Activated gamma-delta T cell treated with anti-CD3 and anti-CD28 coated beads, Interleukin-2, amount 50 U/mL, for 16 hours (primary cell): ENCODE results near the gene GLIPR1L2.
"Not testable (repeated sequence)": the region's sequence is repeated elsewhere in the genome, so short reads cannot be mapped to it uniquely, and the experiment has no call there.

Experiments
- DNase-seq: peaks from one replicate; pipeline ENCODE4 v3.0.0-alpha.2; 2020; ENCODE audit warnings: low read depth

GLIPR1L2 gene

DNA sequence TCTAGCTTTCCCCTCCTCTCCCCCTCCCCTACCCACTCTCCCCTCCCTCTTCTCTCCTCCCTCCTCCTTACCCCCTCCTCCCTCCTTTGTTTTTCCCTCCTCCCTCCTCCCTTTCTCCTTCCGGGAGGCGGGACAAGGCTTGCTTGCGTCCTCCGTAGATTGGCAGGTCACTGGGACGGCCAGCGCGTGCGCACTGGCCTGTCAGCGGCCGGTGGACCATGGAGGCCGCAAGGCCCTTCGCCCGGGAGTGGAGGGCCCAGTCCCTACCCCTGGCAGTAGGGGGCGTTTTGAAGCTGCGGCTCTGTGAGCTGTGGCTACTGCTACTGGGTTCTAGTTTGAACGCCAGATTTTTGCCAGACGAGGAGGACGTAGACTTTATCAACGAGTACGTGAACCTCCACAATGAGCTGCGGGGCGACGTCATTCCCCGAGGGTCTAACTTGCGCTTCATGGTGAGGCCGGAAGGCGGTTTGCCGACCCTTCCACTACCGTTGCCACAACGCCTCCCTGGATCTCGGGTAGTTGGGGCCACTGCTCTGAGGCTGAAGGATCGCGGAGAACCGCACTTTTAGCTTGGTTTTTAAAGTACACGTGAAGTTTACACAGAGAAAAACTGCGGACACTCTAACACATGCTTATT, at the start of gene GLIPR1L2:
Gene GLIPR1L2, plus strand, starts transcription at position 191 of the 640 bp plus-strand sequence. Its CDS starts 28 bp downstream, at position 219.
- DNase-seq, result peak; percentile 82

DNA sequence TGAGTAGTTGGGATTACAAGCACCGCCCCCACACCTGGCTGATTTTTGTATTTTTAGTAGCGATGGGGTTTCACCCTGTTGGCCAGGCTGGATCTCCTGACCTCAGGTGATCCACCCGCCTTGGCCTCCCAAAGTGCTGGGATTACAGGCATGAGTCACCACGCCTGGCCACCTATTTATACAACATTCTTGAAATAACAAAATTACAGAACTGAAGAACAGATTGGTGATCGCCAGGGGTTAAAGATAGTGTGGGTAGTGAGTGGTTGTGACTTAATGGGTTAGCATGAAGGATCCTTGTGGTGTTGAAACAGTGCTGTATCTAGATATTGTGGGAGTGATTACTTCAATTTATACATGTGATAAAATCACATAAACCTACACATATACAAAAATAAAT, 49.0 kb upstream of the GLIPR1L2 start:
- no peak for DNase-seq

DNA sequence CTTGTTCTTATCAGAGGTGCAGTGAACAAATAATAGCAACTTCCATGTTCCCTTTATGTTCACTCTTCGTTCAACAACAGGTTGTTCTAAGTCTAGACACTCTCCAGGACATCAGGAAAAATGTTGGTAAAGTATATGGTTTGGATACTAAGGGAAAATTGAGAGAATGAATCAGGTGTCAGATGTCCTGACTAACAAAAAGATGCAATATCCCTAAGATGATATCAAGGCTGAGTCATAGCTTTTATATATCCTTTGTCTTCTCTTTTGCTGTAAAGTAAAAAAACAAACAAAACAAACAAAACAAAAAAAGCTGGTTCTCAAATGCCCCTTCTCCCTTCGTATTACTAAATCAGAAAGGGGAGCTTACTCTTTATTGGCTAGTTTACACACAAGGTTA, 45.4 kb upstream of the GLIPR1L2 start:
- no peak for DNase-seq

DNA sequence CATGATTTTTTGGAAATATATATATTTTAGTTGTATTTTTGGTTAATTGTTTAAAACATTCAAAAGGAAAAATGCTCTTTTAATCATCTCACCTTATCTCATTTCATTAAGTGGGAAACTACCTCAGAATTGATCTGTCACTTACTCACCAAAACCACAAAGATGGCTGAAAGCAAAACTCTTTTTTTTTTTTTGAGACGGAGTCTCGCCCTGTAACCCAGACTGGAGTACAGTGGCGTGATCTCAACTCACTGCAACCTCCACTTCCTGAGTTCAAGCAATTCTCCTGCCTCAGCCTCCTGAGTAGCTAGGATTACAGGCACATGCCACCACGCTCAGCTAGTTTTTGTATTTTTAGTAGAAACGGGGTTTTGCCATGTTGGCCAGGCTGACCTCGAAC, 44.7 kb upstream of the GLIPR1L2 start:
- DNase-seq, result not testable (repeated sequence)

DNA sequence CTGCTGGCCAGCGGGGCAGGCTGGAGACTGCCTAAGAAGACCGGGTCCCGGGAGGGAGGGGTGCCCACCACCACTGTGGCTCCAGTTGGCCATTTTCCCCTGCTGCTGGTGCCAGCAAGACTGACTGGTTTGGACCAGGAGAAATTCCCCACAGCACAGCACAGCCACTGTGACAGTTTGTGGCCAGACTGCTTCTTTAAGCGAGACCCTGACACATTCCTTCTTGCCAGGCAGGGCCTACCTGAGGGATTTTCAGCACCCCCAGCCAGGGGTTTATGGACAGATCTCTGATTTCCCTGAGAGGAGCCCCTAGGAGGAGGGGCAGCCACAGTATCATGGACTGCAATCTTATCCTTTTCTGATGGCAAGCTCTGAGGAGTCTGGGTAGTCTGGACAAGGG, 40.9 kb upstream of the GLIPR1L2 start:
- no peak for DNase-seq

DNA sequence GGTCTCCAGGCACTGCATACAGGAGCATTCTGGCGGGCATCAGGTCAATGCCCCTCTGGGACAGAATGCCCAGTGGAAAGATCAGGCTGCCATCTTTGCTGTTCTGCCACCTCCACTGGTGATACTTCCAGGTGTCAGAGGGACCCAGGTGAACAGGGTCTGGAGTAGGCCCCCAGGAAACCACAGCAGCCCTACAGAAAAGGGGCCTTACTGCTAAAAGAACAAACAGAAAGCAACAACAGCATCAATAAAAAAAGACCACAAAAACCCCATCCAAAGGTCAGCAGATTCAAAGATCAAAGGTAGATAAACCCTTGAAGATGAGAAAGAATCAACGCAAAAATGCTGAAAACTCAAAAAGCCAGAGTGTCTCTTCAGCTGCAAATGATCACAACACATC, 40.5 kb upstream of the GLIPR1L2 start:
- DNase-seq, result no peak

DNA sequence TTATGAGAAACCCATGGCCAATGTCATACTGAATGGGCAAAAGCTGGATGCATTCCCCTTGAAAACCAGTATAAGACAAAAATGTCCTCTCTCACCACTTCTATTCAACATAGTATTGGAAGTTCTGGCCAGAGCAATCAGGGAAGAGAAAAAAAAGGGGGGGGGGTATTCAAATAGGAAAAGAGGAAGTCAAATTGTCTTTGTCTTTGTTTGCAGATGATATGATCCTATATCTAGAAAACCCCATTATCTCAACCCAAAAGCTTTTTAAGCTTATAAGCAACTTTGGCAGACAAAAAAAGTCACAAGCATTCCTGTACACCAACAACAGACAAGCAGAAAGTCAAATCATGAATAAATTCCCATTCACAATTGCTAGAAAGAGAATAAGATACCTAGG, 36.9 kb upstream of the GLIPR1L2 start:
- DNase-seq, result no peak

DNA sequence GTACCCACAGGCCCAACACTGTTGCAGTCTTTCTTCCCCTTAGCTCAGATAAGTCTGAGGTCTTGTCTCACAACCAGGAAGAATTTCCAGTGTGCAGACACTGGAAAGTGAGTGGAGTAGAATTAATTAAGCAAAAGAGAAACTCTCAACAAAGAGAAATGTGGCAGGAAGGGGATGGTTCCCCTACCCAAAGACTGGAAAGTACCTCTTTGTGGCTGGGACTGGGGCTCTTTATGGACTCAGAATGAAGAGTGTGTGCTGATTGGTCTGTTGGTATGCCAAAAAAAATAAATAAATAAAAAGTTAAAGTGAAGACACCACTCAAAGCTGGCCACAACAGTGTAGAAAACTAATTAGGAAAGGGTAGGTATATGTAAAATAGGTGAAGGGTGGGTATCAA, 30.0 kb upstream of the GLIPR1L2 start:
- DNase-seq, result no peak

DNA sequence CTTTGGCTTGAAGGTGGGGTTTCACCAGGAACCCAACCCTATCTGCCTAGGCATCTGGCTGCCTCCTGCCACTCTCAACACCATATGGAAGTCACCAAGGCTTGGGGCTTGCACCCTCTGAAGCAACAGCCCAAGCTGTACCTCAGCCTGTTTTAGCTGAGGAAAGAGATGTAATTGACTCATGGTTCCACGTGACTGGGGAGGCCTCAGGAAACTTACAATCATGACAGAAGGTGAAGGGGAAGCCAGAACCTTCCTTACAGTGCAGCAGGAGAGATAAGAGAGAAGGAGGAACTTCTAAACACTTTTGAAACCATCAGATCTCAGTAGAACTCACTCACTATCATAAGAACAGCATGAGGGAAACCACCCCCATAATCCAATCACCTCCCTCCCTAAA, 29.5 kb upstream of the GLIPR1L2 start:
- DNase-seq, result no peak

DNA sequence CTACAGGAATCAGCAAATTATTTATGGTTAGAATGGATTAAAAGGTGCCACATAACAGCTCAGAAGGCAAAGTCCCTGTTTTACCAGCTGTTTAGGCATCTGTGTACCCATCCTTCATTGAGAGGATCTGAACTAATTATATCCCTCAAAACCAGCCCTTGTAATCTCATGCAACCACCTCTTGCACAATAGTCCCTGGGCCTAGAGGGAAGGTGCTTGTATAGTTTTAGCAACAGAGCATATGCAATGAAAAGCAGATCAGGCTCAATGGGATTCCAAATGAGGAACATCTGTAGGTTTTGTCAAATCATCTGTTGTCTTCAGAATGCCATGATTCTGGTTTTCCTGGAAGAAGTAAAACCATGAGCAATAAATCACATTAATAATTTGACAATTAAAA, 26.0 kb upstream of the GLIPR1L2 start:
- no peak for DNase-seq

DNA sequence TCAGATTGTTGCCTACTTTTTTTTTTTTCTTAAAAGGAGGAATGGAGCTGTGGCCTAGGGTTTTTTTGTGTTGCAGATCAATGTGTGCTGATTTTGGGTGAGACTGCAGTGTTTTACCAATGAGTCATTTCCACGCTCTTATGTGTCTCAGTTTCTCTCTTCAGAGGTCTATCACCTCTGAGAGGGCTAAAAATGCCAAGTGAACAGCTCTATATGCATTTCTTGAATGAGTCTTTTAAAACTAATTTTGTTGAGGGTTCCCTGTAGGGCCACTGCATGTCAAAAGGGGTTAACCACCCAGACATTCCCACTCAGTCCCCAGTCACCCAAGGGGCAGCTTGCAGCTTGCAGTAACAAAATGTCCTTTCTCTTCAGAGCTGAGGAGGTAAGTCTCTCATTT, 24.3 kb upstream of the GLIPR1L2 start:
- no peak for DNase-seq

DNA sequence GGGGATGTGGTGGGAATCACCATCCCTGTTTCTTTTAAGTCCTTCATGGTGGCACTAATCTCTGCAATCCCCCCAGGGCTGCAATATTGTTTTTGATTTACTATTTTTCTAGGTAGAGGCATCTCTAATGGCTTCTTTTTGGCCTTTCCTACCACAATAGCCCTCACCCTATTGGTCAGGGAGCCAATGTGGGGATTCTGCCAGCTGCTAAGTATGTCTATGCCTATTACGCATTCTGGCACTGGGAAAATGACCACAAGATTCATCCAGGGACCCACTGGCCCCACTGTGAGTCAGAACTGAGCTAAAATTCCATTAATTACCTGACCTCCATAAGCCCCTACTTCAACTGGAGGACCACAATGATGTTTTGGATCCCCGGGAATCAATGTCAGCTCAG, 15.9 kb upstream of the GLIPR1L2 start:
- no peak for DNase-seq

DNA sequence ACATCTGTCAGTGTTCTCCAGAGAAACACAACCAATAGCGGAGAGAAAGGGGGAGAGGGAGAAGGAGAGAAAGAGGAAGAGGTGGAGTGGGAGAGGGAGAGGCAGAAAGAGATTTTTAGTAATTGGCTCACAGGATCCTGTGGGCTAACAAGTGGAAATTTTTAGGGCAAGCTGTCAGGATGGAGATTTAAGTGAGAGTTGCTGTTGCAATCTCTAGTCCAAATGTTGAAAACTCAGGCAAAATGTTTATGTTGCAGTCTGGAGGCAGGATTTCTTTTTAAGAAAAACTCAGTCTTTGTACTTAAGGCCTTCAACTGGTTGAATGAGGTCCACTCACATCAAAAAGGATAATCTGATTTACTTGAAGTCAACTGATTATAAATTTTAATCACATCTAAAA, 12.5 kb upstream of the GLIPR1L2 start:
- DNase-seq, result no peak

DNA sequence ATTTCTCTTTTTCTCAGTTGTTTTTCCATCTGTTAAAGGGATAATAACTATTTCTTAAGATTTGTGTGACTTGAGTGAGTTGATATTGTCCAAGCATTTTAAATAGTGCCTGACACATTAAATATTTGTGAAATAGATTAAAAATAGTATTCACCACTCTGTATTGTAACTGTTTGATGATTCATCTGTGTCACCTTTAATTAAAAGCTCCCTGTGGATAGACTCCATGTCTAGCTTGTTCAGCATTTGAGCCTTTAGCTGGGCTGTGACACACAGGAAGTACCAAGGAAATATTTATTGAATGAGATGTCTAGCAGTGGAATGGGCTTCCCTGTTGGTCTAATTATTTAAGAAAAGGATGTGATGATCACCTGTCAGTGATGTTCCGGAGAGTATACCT, 1.8 kb upstream of the GLIPR1L2 start:
- no peak for DNase-seq

DNA sequence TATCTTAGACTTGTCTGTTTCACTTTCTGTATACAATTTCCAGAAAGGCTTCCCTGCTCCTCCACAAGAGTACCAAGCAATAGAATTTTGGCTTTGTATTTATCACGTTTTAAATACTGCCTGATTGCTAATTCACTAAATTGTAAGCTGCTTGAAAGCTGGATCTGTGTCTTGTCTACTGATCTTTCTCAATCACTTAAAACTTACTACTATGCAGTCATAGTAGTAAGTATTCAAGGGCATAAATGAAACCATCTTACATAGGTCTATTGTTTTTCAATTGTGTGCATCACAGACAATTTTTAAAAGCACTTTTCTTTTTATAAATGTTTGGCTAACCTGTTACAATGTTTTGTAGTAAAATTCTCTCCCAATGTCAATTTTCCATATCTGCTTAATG, 1.2 kb upstream of the GLIPR1L2 start:
- no peak for DNase-seq

DNA sequence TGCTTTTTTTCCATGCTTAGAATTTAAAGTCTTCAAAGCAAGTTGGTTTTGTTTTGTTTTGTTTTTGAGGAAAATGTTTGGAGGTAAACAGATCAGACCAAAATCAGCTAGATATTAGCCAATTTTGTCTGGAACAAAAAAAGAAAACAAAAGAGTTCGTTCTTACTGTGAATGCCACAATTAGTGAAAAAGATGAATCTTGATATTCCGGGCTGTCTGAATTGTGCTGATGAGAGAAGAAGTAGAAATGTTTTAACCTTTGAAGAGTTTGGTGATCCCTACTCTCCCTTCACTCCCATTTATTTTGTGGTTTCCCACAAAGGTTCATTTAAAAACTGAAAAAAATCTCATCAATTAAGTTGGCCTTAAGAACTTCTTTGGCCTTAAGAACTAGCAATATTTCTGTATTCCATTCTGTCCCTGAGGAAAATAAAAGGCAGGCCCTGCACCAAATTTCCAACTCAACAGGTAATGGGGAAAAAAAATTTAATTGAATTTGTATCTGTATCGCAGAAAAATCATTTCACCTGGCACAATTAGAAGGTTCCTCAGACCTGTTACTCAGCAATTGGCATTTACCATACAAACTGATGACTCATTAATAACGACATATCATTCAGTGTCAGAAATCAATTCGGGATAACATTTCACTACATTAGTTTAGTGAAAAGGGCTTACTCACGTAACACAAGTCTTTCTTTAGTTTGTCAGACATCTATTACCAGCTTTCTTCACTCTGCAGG, 562 bp upstream of the GLIPR1L2 start:
- DNase-seq, result no peak

DNA sequence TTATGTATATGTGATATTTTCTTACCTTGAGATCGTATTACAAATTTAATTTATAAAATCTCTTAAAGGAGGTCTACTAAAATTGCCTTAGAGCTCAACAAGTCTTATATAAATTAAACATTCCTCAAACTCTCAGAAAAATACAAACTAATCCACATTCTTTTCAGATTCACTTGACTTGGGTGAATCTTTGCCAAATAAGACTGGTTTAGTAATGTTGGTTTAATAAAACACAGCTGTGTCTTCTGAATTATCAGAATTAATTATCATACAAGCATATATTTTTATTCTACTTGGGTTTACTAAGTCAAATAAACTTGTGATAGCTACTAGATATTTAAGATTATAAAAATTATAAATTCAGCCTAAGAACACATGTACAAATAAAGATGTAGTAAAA, 13.3 kb downstream of the GLIPR1L2 start:
- no peak for DNase-seq

DNA sequence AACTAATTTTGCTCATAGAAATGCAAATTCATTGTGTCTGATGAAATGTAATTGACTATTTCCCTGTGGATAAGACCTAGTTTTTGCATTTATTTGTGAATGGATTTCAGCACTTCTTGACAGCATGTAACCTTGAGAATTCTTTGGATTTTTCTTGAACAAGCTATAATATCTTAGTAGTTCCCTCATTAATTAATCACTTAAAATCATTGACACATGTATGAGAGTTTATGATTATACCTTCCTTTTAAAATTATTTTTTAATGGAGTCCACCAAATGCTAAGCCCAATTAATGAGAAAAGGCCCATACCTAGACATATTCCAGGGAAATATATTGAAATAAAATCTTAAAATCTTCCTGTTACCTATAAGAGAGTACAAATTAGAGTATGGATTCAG, 16.8 kb downstream of the GLIPR1L2 start:
- no peak for DNase-seq

DNA sequence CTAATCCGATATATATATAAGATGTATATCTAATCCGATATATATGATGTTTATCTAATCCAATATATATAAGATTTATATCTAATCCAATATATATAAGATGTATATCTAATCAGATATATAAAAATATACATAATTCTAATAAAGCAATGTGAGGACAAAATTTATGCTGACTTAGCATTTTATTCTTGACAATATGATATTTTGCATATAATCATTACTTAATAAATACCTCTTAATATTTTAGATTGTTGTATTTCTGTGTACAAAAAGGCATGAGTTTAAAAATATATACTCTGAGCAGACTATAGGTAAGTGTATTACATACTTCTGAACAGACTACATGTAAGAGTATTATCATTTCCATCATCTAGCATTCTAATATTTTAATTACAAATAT, 18.9 kb downstream of the GLIPR1L2 start:
- DNase-seq, result no peak

DNA sequence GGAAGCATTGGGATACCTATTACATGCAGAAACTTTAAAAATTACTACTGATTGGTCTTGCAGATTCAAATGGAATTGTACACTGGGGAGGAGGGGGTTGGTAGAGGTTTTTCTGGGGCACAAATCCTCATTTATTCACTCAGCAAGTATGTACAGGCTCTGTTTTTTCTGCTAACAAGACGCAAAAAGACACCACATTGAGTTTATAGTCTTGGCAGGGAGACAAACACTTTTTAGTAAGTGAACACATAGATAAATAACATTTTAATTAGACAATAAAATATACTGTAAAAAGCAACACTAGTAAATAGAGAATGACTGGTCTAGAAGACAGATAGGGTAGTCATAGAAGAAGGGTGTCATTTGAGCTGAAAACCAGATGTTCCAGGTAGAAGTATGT, 23.8 kb downstream of the GLIPR1L2 start:
- no peak for DNase-seq

DNA sequence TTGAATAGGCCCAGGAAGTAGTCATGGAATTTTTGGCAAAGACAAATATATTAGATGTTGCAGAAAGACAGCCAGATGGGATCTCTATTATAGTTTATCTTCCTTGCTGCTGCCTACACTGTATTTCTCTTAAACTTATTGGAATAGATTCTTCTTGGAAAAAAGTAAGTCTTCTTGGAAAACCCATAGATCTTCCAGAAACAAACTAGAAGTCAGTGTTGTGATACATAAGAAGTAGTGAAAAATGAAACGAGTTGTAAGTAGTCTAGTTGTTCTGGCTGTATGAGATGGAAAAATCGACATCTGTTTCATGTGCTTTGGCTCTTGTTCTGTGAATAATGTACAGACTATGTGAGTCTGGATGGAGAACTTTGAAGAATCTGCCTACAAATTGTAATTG, 29.0 kb downstream of the GLIPR1L2 start:
- no peak for DNase-seq

DNA sequence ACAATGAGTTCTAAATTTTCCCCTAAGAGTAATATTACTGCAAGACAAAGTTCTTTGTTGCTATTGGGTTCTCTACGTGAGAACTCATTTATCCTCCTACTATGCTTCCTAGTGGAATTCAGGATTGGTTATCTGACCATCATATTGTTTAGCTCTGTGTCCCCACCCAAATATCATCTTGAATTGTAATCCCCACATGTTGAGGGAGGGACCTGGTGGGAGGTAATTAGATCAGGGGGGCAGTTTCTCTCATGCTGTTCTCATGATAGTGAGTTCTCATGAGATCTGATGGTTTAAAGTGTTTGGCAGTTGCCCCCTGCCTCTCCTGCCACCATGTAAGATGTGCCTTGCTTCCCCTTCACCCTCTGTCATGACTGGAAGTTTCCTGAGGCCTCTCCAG, 36.6 kb downstream of the GLIPR1L2 start:
- no peak for DNase-seq

DNA sequence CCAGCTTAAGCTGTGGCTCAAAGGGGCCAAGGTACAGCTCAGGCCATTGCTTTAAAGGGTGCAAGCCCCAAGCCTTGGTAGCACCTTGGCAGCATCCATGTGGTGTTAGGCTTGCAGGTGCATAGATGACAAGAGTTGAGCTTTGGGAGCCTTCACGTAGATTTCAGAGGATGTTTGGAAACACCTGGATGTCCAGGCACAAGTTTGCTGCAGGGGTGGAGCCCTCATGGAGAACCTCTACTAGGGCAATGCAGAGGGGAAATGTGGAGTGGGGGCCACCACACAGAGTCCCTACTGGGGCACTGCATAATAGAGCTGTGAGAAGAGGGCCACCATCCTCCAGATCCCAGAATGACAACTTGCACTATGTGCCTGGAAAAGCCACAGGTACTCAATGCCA, 37.9 kb downstream of the GLIPR1L2 start:
- no peak for DNase-seq

DNA sequence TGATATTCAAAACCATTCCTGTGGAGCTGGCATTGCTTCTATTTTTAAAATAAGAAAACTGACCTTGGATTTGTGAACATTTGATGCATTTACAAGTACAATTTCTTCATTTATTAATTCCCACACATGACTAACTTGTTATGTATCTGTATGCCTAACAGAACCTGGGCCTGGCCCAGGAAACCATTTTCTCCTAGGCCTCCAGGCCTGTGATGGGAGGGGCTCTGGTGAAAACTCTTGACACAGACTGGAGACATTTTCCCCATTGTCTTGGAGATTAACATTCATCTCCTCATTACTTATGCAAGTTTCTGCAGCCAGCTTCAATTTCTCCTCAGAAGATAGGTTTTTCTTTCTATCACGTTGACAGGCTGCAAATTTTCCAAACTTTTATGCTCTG, 42.0 kb downstream of the GLIPR1L2 start:
- DNase-seq, result no peak
